Sigmoid colon (tissue), 3 donors: ENCODE data around the gene PIAS2.

Experiments
- CTCF ChIP-seq, 4 experiments: fragments of 450-650 bp in 3 of 4; fragments of 200-600 bp in 1 of 4; IDR thresholded peaks; one replicate each; pipeline ENCODE4 v1.5.1; 2016 to 2019; ENCODE audit warnings: antibody characterized with exemption in 4 of 4, mild to moderate bottlenecking in 3 of 4, moderate library complexity in 2 of 4
- POLR2A ChIP-seq, 2 donors: fragments of 450-650 bp; IDR thresholded peaks; one replicate each; pipeline ENCODE4 v1.6.1; 2016; ENCODE audit warnings: antibody characterized with exemption in 2 of 2, mild to moderate bottlenecking in 2 of 2, moderate library complexity in 2 of 2

GRCh38 chr18:46815661-46816060, 101.6 kb downstream of the PIAS2 start:
- TF ChIP-seq POLR2A (IDR thresholded peaks at IDR 0.05): no peak
- no peak for TF ChIP-seq CTCF (IDR thresholded peaks at IDR 0.05)
